Measurements from ENCODE around the gene VWCE.
"Not testable (repeated sequence)": the region's sequence is repeated elsewhere in the genome, so short reads cannot be mapped to it uniquely, and the experiment has no call there.

Gene VWCE

GRCh38 chr11:61249201-61249600 lies 45.9 kb downstream of the VWCE start:
- not testable (repeated sequence) for DNase-seq

- not testable (repeated sequence) for DNase-seq
These were observed 47.0 kb downstream of the VWCE start for GRCh38 chr11:61248071-61248470.

DNA sequence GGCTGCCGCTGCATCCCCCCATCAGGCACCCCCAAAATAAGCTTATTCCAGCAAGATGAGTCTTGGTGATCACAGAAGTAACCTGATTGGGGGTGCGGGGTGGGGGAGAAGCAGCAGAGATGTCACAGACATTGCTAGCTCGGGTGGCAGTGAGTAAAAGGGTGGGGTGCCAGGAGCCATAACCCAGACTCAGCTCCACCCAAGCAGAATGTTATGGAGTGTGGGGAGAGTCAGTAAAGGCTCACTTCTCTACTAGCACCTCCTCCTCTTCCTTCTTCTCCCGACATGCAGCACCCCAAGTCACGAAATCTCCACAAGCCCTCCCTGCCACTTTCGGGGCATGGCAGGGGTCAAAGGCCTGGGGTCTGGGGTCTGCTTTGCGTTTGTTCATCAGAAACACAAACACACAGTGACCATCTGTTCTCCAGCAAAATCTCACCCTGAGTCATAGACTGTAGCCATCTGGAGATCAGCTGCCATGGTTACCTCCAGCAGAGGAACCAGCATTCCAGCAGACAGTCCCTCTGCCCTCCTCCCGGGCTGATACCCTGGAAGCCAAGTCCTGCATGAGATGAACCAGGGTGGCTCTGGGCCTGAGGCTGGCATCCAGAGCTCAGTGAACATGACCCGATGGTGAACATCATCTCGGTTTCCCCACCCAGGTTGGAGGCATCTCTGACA lies 49.7 kb downstream of the VWCE start:
- not testable (repeated sequence) for DNase-seq

GRCh38 chr11:61241526-61241925 lies 53.6 kb downstream of the VWCE start:
- DNase-seq = not testable (repeated sequence)

DNA sequence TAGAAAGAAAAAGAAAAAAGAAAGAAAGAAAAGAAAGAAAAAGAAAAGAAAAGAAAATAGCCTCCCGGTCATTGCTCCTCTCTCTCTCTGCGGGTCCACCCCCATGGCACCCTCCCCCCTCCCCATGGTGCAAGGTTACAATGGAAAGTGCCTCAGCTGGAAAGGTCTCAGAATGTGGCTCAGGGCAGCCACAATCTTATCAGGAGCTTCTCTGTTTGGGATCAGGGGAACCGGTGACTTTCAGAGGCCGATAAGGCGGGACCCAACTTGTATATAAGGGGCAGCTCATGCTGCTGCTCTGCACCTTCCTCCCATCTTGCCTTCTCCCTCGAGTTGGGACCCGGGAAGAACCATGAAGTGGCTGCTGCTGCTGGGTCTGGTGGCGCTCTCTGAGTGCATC lies 54.2 kb downstream of the VWCE start, which contains the start of gene PGA5:
PGA5 (plus strand) TSS at position 301 of the 400 bp plus-strand sequence; CDS start at position 353, 52 bp downstream.
- DNase-seq = not testable (repeated sequence)

DNA sequence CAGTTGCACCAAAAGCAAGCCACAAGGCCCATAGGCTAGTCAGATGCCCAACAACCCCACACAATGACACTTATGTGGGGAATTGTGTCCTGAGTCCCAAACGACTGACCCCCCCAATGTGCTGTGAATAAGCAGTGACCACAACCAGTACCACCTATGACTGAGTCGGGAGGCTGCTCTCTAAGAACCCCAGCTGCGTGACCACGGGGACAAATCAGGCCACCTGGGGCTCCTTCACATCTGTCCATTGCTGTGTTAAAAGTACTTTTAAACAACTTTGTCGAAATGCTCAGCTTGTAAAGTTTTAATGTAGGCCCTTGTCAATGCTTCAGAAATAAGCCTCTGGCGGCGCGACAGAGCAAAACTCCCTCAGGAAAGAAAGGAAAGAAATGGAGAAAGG lies 54.8 kb downstream of the VWCE start:
- DNase-seq = not testable (repeated sequence)

DNA sequence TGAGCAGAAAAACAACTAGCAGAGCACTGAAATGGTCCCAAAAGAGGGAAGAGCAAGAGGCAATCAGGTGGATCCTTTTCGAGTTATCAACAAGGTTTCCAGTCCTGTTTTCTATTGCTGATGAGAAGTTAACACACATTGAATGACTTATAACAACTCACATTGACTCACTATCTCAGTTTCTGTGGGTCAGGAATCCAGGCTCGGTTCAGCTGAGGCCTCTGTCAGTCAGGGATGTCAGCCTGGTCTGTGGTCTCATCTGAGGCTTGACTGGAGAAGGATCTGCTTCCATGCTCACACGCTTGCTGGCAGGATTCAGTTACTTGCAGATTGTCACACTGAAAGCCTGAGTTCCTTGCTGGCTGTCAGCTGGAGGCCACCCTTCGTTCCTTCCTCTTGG lies 58.0 kb downstream of the VWCE start:
- not testable (repeated sequence) for DNase-seq

DNA sequence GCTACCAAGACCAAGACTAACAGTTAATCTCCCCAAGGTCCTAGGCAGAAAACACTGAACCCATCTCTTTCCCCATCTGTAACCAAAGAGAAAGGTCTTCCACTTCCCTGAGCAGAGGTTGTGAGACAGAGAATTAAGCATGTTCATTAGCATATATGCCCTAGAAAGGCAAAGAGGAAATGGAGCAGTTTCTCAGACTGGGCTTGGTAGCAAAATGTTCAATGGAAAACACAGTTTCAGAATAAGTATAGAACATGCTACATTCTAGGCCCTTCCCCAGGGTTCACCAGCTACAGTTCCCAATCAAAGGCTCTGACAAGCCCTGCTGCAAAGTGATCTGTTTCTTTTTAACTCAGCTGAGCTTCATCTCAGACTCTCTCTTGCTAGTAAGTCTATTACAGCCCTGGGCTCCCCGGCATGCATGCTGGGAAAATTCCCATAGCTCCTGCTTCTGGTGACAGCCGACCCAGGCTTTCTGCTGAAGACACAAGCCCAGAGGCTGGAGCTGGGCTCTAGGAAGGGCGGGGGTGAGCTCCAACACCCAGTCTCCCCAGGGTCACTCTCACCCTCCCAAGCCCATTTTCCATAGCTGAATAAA lies 62.5 kb downstream of the VWCE start:
- not testable (repeated sequence) for DNase-seq

- DNase-seq = not testable (repeated sequence)
These were observed 63.5 kb downstream of the VWCE start for GRCh38 chr11:61231585-61231984.

DNA sequence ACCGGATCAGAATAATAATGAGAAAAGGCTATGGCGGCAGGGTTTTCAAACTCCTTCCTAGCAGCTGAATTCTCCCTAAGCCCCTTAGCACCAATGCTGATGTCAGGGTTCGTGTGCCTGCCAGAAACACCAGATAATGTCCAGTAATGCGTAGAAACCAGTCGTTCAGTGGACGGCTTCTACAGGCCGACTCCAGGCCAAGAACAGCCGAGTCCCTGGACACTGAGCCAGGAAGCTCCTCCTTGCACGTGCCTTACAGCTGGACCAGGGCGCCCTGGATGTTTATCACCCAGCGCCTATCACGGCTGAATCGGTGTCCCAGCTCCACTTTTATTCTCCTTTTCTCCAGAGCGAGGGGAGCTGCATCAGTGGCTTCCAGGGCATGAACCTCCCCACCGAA lies 64.1 kb downstream of the VWCE start:
- DNase-seq = not testable (repeated sequence)

- DNase-seq = not testable (repeated sequence)
These were observed 65.7 kb downstream of the VWCE start for GRCh38 chr11:61229458-61229857.

DNA sequence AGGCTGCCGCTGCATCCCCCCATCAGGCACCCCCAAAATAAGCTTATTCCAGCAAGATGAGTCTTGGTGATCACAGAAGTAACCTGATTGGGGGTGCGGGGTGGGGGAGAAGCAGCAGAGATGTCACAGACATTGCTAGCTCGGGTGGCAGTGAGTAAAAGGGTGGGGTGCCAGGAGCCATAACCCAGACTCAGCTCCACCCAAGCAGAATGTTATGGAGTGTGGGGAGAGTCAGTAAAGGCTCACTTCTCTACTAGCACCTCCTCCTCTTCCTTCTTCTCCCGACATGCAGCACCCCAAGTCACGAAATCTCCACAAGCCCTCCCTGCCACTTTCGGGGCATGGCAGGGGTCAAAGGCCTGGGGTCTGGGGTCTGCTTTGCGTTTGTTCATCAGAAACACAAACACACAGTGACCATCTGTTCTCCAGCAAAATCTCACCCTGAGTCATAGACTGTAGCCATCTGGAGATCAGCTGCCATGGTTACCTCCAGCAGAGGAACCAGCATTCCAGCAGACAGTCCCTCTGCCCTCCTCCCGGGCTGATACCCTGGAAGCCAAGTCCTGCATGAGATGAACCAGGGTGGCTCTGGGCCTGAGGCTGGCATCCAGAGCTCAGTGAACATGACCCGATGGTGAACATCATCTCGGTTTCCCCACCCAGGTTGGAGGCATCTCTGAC lies 68.5 kb downstream of the VWCE start:
- not testable (repeated sequence) for DNase-seq

- DNase-seq = not testable (repeated sequence)
These were observed 72.4 kb downstream of the VWCE start for GRCh38 chr11:61222692-61223091.

GRCh38 chr11:61222047-61222446 lies 73.1 kb downstream of the VWCE start, which contains the start of gene PGA4:
Gene PGA4, plus strand, starts transcription at chr11:61222347. Its CDS starts 54 bp downstream, at chr11:61222401.
- DNase-seq = not testable (repeated sequence)

DNA sequence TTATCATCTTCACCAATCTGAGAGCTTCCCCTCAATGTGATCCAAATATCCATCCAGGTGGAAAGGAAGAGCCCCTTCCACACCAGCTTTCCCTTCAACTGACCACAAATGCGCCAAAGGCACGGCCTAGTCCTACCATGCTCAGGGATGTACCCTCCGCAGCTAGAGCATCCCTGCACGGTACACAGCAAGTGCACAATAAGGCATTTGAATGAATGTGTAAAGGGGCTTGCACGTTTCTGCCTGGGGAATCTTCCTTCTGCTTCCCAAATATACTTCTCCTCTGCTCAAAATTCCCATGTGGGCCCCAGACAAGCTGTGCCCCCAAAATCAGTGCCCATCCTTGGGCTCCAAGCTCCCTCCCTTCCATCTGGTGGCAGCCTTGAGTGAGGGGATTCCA lies 76.1 kb downstream of the VWCE start:
- DNase-seq = not testable (repeated sequence)

- not testable (repeated sequence) for DNase-seq
These were observed 76.8 kb downstream of the VWCE start for GRCh38 chr11:61218306-61218705.

DNA sequence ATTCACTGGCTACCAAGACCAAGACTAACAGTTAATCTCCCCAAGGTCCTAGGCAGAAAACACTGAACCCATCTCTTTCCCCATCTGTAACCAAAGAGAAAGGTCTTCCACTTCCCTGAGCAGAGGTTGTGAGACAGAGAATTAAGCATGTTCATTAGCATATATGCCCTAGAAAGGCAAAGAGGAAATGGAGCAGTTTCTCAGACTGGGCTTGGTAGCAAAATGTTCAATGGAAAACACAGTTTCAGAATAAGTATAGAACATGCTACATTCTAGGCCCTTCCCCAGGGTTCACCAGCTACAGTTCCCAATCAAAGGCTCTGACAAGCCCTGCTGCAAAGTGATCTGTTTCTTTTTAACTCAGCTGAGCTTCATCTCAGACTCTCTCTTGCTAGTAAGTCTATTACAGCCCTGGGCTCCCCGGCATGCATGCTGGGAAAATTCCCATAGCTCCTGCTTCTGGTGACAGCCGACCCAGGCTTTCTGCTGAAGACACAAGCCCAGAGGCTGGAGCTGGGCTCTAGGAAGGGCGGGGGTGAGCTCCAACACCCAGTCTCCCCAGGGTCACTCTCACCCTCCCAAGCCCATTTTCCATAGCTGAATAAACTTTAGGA lies 81.3 kb downstream of the VWCE start:
- not testable (repeated sequence) for DNase-seq

- not testable (repeated sequence) for DNase-seq
These were observed 82.9 kb downstream of the VWCE start for GRCh38 chr11:61212202-61212601.

DNA sequence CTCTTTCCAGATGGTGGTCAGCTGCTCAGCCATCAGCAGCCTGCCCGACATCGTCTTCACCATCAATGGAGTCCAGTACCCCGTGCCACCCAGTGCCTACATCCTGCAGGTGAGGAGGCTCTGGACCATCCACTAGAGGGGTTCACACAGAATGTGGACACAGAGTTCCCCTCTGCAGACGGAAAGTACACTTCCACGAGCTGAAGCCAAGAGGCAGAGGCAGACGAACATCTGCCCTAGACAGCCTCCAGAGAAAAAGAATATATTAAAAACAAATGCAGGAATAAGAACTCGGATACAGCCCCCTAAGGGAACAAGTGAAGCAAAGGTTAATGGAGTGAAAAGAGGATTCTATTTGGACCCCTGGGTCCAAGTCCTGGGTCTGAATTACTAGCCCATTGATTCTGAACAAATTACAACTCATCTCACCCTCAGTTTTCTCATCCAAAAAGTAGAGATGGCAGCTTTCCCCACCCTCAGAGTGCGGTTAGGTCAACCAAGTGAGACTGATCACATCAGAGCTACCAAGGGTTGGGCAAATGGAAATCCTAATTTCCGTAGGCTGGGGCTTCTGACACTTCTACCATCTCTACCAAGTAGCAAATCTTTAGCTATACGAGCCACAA lies 83.7 kb downstream of the VWCE start:
- not testable (repeated sequence) for DNase-seq

DNA sequence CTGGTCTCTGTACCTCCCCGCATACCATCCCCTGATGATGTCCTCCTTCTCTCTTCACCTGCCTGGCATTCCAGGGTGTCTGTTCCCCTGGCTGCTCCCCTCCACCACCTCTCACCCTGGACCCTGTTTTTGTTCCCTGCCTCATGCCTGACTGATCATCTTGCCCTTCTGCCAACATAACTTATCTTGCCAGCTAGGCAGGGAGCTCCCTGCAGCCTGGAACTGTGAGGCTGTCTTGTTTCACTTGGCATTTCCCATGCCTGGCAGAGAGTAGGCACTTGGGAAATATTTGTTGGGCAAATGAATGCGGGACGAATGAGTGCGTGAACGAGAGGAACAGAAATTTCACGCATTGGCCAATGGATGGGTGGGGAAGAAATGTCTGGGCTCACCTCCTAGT lies 84.5 kb downstream of the VWCE start:
- DNase-seq = not testable (repeated sequence)

Data from NCI-H2171 (cell line).